Left colon (tissue), 2 donors: Measurements from ENCODE around the gene ARF4. TPM values are rescaled to one million over a fixed set of nuclear protein-coding genes. Genes with fewer than 3 reads are reported as not detected.
"Not testable (repeated sequence)": the region's sequence is repeated elsewhere in the genome, so short reads cannot be mapped to it uniquely, and the experiment has no call there.

Source experiments
- ATAC-seq: fragments of 200-7000 bp; cut with Tn5 transposase; one replicate; pipeline ENCODE4 v1.9.1; 2020; ENCODE audit warnings: mild to moderate bottlenecking, moderate library complexity
- DNase-seq, 2 donors: peaks; one replicate each; pipeline ENCODE4 v3.0.0-alpha.2; 2020
- intact Hi-C, 2 donors: fragments of 100-400 bp; cut with DNase I in 1 of 2; cut with micrococcal nuclease in 1 of 2; formaldehyde crosslinking; loops; one replicate each; pipeline versions ENCODE4 v1.11.2 to v1.14.0; 2022; cut with DNase I, micrococcal nuclease
- long read RNA-seq: library from polyadenylated mRNA; unstranded; transcript quantifications from one replicate; pipeline ENCODE4 v2.0.0, GENCODE V29; 2021
- total RNA-seq, 2 donors: library from RNA; stranded (reverse); fragmentation: NEBNext Ultra II Directional; extraction: Animal tissue kit (Norgen Biotek cat#: 25700); gene quantifications; one replicate each; pipeline ENCODE4 v1.2.1, GENCODE V29; 2021
- donor health status: DM: no; HTN: no; CAD: no.
- donor health status: DM: yes; HTN: yes; CAD: no.

ARF4 gene
- 100 to 1,000 TPM; 148 to 159 TPM for total RNA-seq
- long read RNA-seq, transcript ARF4-201 (6 exons, 1,660 nt), result major isoform, 75 of 84 reads
- long read RNA-seq, partial matches to known transcripts, result 1 of 84 reads
- long read RNA-seq, other reads (novel, unspliced or antisense), result 8 of 84 reads

DNA sequence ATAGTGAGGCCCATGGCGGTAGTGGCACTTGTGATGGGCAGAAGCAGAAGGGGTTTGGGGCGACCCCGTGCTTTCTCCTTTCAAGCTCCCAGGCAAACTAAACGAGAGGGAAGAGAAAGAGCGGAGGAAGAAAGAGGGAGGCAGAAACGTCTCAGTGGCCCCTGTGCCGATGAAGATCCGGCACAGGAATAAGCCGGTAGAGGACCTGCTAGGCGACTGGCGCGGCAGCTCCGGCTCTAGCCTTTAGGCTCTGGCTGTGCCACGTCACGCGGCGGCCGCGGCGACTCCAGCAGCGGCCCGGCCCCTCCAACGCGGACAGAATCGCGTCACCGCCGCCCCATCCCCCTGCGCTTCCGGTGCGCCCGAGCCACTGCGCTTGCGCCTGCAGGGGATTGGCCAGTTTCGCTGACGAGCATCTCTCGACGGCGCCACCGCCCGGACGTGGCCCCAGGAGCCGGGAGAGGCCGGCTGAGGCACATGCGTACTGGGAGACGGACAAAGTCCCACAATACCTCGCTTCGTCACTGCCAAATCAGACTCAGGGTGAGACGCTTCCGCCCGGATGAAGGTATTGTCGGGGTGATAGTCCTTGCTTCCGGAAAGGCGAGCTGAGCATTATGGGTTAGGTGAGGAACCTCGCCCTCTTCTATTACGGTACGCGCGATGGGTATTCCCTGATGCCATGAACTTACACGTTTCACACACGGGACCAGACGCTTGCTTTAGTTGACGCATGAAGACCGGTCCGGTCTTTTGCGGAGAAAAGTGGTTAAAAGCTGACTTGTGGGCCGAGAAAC, at the start of gene ARF4:
TSS of gene ARF4 (minus strand) at position 218 of the 797 bp plus-strand sequence. CDS start at position 14, 204 bp downstream.
- intact Hi-C loops, result no loop called here
- DNase-seq, result peak; percentile 99
- ATAC-seq, result peak; percentile 84

DNA sequence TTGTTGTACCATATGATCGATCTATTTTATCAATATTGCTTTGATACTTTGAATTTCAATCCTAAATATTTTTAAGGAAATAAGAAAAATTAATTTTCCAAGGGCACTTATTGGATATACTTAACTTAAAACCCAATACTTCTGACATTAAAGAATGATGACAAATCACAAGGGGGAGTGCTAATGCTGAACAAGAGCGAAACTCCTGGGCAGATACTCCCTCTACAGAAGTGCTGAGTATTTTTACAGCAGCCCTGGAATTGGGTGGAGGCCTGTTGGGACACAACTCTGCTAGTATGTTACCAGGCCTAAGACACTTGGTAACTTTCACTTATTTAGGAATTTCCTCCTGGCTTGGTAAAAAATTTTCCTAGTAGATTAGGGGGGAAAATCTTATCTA, 49.6 kb upstream of the ARF4 start:
- ATAC-seq, result peak; percentile 32
- DNase-seq, result no peak
- intact Hi-C loops, result no loop called here

DNA sequence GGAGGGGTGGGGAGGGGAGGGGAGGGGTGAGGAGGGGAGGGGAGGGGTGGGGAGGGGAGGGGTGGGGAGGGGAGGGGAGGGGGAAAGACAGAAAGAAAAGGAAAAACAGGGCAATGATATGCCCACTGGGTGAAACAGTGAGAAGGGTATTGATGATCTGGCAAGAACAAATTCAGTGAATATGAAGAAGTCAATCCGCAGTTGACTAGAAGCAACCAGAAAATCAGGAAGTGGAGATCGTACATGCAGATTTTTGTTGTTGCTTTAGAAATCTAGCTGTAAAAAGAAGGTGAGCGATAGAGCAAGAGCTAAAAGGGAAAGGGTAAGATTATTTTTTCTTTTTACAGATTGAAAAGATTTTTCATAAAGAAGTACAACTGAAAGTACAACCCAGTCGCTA, 47.6 kb upstream of the ARF4 start:
- intact Hi-C loops, result no loop called here
- DNase-seq (no peak), ATAC-seq (no peak)

DNA sequence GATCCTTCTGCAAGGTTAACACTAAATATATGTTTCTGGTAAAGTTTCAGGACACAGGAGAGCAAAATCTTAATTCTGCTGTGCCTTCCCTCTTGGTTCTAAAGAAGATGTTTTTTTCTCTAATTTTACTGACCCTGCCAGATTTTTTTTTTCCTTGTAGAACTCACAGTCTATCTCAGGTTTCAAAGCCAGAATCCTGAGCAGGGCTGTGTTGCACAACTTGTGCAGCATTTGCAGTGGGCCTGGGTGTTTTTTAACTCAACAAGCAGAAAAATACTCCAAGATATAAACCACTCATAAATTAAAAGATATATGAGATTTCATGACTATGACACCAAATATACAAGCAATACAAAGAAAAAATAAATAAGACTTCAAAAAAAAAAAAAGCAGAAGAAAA, 40.2 kb upstream of the ARF4 start:
- intact Hi-C loops, result no loop called here
- no peak for ATAC-seq
- DNase-seq, result no peak

DNA sequence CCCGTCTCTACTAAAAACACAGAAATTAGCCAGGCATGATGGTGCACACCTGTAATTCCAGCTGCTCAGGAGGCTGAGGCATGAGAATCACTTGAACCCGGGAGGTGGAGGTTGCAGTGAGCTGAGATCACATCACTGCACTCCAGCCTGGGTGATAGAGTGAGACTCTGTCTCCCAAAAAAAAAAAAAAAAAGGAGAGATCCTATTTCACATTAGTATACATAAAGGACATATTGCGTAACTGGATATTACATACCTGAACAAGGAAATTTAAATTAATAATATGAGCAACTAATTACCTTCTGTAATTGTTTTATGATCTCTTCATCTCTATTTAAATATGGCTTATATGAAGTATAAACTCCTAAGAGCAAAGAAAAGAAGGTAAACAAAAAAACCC, 37.1 kb upstream of the ARF4 start:
- intact Hi-C loops, ATAC-seq, DNase-seq: not testable (repeated sequence)

DNA sequence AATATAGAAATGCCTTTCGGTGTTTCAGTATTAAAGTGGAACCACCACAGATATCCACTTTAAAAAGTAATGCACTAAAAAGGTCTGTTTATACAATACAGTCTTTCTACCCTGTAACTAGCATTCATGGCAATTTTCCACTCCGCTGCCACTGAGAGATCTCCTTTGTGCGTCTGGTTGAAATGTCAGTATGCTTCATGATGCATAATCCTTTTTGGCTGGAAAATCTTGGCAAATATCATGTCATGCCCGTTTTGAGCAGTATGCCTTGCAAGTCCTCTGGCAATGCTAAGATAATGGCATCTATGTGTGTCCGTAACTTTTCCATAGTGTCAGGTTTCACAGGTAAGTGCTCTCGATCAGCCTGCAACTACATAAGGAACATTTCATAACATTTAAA, 30.8 kb upstream of the ARF4 start:
- no peak for DNase-seq
- ATAC-seq, result no peak
- intact Hi-C loops, result no loop called here

DNA sequence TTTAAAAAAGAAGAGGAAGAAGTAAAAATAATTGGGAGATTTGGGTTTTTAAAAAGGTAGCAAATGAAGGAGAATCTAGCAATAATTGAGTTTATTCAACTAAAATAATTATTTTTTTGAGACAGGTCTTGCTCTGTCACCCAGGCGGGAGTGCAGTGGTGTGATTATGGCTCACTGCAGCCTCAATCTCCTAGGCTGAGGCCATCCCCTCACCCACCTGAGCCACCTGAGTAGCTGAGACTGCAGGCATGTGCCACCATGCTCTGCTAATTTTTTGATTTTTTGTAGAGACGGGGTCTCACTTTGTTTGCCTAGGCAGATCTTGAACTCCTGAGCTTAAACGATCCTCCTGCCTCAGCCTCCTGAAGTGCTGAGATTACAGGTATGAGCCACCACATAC, 27.7 kb upstream of the ARF4 start:
- DNase-seq (no peak), ATAC-seq (no peak)
- intact Hi-C loops, result no loop called here

DNA sequence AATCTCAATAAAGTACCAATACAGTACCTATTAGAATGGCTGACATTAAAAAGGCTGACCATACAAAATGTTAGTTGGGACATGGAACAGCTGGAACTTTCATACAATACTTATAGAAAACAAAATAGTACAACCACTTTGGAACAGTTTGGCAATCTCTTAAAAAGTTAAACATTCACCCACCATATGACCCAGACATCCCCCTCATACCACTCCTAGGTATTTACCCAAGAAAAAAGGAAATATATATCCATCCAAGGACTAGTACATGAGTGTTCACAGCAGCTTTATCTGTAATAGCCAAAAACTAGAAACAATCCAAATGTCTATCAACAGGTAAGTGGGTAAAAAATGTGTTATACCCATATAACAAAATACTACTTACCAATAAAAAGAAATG, 25.2 kb upstream of the ARF4 start:
- intact Hi-C loops, result no loop called here
- ATAC-seq (no peak), DNase-seq (no peak)

DNA sequence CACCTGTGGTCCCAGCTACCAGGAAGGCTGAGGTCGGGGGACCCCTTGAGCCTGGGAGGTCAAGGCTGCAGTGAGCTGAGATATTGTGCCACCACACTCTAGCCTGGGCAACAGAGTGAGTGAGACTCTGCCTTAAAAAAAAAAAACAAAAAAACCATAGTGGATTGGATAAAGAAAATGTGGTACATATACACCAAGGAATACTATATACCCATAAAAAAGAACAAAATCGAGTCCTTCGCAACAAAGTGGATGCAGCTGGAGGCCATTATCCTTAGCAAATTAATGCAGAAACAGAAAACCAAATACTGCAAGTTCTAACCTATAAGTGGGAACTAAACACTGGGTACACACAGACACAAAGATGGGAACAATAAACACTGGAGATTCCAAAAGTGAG, 20.6 kb upstream of the ARF4 start:
- ATAC-seq, result no peak
- intact Hi-C loops, result no loop called here
- no peak for DNase-seq

DNA sequence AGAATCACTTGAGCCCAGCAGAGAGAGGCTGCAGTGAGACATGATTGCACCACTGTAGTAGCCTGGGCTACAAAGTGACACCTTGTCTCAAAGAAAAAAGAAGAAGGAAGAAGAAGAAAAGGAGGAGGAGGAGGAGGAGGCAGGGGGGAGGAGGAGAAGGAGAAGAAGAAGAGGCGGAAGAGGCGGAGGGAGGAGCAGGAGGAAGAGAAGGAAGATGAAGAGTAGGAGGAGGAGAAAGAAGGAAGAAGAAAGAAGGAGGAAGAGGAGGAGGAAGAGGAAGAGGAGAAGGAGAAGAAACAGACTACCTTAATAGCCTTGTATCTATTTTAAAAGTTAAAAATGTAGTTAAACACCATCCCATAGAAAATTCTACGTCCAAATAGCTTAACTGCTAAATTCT, 19.1 kb upstream of the ARF4 start:
- ATAC-seq (no peak), DNase-seq (no peak)
- intact Hi-C loops, result no loop called here

DNA sequence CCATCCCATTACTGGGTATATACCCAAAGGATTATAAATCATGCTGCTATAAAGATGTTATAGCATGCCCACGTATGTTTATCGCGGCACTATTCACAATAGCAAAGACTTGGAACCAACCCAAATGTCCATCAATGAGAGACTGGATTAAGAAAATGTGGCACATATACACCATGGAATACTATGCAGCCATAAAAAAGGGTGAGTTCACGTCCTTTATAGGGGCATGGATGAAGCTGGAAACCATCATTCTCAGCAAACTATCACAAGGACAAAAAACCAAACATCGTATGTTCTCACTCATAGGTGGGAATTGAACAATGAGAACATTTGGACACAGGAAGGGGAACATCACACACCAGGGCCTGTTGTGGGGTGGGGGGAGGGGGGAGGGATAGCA, 14.7 kb upstream of the ARF4 start:
- intact Hi-C loops, ATAC-seq, DNase-seq: not testable (repeated sequence)

DNA sequence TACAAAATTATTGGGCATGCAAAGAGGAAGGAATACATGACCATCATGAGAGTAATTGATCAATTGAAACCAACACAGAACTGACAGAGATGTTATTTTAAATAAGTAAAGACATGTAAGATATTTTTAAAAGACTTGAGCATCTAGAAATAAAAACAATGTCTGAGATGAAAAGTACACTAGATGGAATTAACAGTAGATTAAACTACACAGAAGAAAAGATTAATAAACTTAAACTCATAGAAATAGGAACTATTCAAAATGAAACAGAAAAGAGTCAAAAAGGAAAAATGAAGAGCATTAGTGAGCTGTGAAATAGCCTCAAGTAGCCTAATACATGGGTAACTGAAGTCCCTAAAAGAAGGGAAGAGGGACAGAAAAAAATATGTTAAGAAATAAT, 8.5 kb upstream of the ARF4 start:
- intact Hi-C loops, result no loop called here
- ATAC-seq, result no peak
- DNase-seq, result no peak

DNA sequence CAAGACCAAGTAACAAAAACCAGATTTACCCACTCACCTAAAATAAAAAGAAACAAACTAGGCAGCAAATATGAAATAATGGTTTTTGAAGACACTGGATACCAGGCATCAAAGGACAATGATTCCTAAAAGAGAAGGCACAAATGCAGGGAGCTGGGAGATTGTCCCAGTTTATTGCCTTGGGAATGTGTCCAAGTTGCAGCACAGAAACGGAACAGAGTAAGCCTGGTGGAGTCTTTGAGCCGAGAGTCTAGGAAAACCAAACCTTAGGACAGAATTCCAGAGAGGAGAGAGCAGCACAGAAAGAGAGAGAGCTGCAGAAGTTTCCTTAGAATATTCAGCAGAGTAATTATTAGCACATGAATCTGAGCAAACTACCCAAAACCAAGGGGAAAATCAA, 7.8 kb upstream of the ARF4 start:
- DNase-seq (no peak), ATAC-seq (peak; percentile 89)
- intact Hi-C loops, result no loop called here

DNA sequence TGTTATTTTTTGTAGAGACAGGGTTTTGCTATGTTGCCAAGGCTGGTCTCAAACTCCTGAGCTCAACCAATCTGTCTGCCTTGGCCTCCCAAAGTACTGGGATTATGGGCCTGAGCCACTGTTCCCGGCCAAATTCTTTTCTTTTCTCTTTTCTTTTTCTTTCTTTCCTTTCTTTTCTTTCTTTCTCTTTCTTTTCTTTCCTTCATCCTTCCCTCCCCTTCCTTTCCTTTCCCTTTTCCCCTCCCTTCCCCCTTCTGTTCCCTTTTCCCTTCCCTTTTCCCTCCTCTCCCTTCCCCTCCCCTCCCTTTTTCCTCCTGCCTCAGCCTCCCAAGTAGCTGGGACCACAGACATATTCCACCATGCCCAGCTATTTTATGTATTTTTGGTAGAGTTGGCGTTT, 3.1 kb upstream of the ARF4 start:
- intact Hi-C loops, result no loop called here
- no peak for ATAC-seq
- DNase-seq, result no peak

DNA sequence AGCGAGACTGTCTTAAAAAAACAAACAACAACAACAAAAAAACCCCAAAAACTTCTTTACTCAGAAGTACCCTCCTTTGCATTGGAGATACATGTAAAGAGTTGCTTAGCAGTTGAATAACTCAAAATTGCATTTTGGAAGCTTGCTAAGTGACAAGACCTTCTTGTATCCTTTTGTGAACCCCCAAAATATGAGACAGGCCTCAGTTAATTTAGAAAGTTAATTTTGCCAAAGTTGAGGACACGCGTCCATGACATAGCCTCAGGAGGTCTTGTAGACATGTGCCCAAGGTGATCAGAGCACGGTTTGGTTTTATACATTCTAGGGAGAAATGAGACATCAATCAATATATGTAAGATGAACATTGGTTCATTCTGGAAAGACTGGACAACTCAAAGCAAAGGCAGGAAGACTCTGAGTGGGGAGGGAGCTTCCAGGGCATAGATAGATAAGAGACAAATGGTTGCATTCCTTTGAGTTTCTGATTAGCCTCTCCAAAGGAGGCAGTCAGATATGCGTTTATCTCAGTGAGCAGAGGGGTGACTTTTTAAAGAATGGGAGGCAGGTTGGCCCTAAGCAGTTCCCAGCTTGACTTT, 1.7 kb upstream of the ARF4 start:
- intact Hi-C loops, result no loop called here

DNA sequence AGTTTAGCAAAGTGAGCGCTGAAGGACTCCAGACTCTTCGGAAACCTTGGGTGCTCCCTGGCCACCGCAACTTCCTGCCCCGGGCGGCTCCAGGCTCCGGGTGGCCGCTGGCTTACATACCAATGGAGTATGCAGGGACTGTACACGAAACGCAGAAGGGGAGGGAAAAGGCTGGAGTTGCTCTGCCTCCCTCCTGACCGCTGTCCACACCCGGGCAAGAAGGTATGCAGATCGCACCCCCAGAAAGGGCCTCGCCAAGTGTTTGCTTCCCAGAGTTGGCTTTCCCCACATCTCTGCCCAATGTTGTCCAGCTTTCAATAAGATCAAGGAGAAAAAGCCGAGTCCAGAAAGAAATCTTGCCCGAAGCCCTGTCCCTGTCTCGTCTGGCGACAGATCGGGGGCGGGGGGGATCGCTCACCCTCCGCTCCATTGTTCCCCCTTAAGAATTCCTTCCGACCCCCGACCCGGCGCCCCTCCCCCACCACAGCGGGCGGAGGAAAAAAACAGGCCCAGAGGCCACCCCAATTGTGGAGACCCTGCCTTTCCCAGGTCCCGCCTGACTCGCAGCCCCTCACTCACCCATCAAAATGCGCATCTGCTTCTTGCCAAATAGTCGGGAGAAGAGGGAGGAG, 533 bp downstream of the ARF4 start:
- intact Hi-C loops, result no loop called here
- ATAC-seq, result peak; percentile 61
- DNase-seq, result peak; percentile 76 to 84

More for the DNA sequence above, 1.7 kb upstream of the ARF4 start:
- DNase-seq (no peak), ATAC-seq (no peak)

DNA sequence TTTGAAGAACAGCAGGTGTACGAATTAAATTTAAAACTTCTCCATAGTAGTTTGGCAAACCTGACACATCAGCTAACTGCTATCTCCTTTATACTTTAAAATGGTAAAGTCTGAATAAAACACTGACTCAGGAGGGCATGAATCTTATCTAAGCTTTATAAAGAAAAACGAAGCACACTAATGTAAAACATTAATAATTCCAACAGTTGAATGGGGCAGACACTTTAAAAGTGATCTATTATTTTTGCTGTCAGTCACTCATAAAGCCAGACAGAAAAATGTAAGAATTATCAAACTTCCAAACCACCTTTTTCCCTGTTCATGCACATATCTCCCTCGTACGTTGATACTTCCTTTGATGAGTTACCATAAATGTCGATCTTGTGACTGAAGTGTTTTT, 2.6 kb downstream of the ARF4 start:
- DNase-seq (no peak), ATAC-seq (no peak)
- intact Hi-C loops, result no loop called here

DNA sequence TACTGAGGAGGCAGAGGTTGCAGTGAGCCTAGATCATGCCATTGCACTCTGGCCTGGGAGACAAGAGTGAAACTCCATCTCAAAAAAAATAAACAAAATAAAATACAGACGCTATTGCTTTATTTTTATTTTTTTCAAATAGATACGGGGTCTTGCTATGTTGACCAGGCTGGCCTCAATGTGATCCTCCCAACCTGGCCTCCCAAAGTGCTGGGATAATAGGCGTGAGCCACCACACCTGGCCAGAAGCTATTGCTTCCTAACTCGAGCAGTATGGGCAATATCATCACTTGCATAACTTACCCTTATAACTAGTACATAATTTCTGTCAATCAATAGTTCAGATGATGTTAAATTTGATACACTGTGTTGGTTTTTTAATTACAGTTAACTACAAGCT, 3.0 kb downstream of the ARF4 start:
- intact Hi-C loops, result no loop called here
- no peak for DNase-seq
- ATAC-seq, result no peak

DNA sequence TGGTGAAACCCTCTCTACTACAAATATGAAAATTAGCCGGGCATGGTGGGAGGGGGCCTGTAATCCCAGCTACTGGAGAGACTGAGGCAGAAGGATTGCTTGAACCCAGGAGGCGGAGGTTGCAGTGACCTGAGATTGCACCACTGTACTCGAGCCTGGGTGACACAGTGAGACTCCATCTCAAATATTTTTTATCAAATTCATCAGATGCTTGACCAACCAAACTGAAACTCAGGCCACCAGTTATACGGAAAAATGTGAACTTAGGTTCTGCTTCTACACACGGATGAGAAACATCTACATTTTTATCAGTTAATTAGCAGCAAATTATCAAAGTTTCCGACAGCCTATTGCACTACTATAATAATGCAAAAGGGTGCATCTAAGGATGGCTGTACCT, 4.8 kb downstream of the ARF4 start:
- ATAC-seq (no peak), DNase-seq (no peak)
- intact Hi-C loops, result no loop called here

DNA sequence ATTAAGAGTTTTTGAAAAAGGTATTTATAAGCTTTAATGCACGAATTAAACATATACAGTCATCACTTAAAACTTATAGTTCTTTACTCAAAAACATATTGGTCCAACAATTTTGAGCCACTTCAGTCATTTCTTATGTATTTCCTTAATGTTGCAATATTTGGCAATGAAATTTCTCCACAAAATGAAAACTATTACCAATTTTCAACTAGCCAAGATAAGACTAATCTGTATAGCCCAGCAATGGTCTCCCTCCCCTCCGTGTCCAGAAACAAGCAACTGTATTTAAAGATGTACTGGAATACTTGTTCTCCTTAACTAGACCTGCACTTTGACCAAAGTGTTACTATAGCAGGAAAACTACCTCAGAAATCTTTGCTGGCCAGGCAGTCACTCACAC, 9.2 kb downstream of the ARF4 start:
- no peak for ATAC-seq
- intact Hi-C loops, result no loop called here
- no peak for DNase-seq
